GM18507 (cell line): ENCODE measurements around the gene VPS50.

Experiments
- DNase-seq: peaks from one replicate; pipeline ENCODE4 v3.0.0; 2011; ENCODE audit warnings: low read depth; ENCODE audit not compliant: insufficient read length; ENCODE audit errors: extremely low spot score
- FAIRE-seq: peaks from 2 replicates; lab custom pipeline; 2011; peaks lifted over from hg19 to GRCh38; lab: Jason Lieb, UNC

The VPS50 gene

GRCh38 chr7:93378131-93378760 is 146.1 kb downstream of the VPS50 start:
- no peak for FAIRE-seq
- DNase-seq = no peak

GRCh38 chr7:93382362-93382761 is 150.2 kb downstream of the VPS50 start:
- no peak for FAIRE-seq
- no peak for DNase-seq

DNA sequence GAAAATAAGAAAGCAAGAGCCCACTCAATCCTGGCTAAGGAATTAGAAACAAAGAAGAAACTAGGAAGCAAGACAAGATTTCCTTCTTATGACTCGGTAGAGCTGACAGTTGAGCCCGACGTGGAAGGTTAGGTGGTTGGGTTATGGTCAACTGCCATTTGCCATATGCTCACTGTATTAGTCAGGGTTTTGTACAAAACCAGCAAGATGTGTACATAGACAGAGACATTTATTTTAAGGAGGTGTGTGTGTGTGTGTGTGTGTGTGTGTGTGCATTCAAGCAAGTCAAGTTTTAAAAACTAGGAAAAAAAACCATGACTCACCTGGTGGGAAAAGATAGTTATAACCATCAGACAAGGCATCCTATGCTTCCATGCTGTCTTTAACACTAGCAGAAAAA is 158.5 kb downstream of the VPS50 start:
- DNase-seq (no peak), FAIRE-seq (no peak)

DNA sequence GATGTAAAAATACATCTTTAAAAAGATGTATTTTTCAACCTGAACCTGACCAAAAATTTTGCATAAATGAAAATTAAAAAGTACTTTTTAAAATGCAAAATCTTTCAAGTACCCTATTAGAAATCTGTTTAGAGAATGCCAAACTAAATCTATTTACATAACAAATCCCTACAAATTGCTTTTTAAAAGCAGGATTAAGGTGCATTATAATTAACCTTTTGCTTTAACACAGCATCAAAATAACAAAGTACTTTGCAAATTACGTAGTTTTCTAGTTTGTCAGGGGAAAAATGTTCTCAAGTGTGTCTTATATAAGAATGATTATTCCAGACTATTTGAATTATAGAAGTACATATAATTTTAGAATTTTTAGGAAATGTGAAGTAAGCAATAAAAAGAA is 160.8 kb downstream of the VPS50 start:
- FAIRE-seq (no peak), DNase-seq (no peak)

- no peak for DNase-seq
- no peak for FAIRE-seq
Observed at GRCh38 chr7:93399642-93400041, 167.5 kb downstream of the VPS50 start.

- FAIRE-seq (no peak), DNase-seq (no peak)
Observed at GRCh38 chr7:93402944-93403343, 170.8 kb downstream of the VPS50 start.

- DNase-seq = no peak
- no peak for FAIRE-seq
Observed at GRCh38 chr7:93407239-93407638, 175.1 kb downstream of the VPS50 start.

- DNase-seq (no peak), FAIRE-seq (no peak)
Observed at GRCh38 chr7:93409324-93409723, 177.2 kb downstream of the VPS50 start.
